Tibial nerve (tissue), 4 donors: Measurements from ENCODE around the gene VWA7.

ENCODE experiments used
- CTCF ChIP-seq, 5 experiments: fragments of 200-600 bp in 3 of 5; fragments of 450-650 bp in 2 of 5; sonication (generic) in 3 of 5; IDR thresholded peaks; one replicate each; pipeline ENCODE4 v1.5.1; 2016 to 2019; ENCODE audit warnings: antibody characterized with exemption in 5 of 5, mild to moderate bottlenecking in 3 of 5, moderate library complexity in 2 of 5
- EP300 ChIP-seq, 2 donors: sonication (generic); formaldehyde crosslinking; IDR thresholded peaks; one replicate each; pipeline ENCODE4 v1.6.1; 2017; ENCODE audit warnings: antibody characterized with exemption in 2 of 2, mild to moderate bottlenecking in 1 of 2
- POLR2A ChIP-seq, 2 donors: fragments of 450-650 bp; IDR thresholded peaks; one replicate each; pipeline ENCODE4 v1.6.1; 2017; ENCODE audit warnings: antibody characterized with exemption in 2 of 2, mild to moderate bottlenecking in 2 of 2, moderate library complexity in 2 of 2

- TF ChIP-seq POLR2A (IDR thresholded peaks at IDR 0.05) (no peak), CTCF (IDR thresholded peaks at IDR 0.05) (no peak), EP300 (IDR thresholded peaks at IDR 0.05) (no peak)
Measured at GRCh38 chr6:31727717-31728671, 49.1 kb downstream of the VWA7 start.
